ENCODE results near the gene PATJ. TPM values are rescaled to one million over a fixed set of nuclear protein-coding genes. Genes with fewer than 3 reads are reported as not detected.

PATJ gene
- total RNA-seq, 2 experiments from 2014 or later, result 13.9 to 16.0 TPM

DNA sequence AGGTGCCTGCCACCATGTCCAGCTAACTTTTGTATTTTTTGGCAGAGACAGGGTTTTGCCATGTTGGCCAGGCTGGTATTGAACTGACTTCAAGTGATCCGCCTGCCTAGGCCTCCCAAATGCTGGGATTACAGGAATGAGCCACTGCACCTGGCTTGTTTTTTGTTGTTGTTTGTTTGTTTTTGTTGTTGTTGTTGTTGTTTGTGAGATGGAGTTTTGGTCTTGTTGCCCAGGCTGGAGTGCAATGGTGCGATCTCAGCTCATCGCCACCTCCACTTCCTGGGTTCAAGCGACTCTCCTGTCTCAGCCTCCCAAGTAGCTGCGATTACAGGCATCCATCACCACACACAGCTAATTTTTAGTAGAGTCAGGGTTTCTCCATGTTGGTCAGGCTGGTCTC, 445.3 kb downstream of the PATJ start:
- Mint-ChIP-seq H3K27me3 (no peaks in the 10 kb centered on the region), H3K27ac (no peak overlapping the region), H3K4me1 (ENCODE audit: low read depth) (no peaks in the 10 kb centered on the region), H3K36me3 (no peaks in the 10 kb centered on the region), H3K9me3 (no peaks in the 10 kb centered on the region), H3K4me3 (no peak overlapping the region)
- ChIA-PET CTCF (no interaction called here), POLR2A (no interaction called here)
- no peak for DNase-seq
- intact Hi-C loops (cut with micrococcal nuclease), result no loop called here

DNA sequence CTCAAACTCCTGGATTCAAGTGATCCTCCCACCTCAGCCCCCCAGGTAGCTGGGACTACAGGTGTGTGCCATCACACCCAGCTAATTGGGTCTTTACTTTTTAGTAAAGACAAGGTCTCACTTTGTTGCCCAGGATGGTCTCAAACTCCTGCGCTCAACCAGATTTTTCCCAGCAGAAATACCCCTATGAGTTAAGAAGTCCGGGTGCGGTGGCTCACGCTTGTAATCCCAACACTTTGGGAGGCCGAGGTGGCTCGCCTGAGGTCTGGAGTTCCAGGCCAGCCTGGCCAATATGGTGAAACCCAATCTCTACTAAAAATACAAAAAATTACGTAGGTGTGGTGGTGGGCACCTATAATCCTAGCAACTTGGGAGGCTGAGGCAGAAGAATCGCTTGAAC, 445.8 kb downstream of the PATJ start:
- H3K36me3 Mint-ChIP-seq, result no peaks in the 10 kb centered on the region
- DNase-seq, result no peak
- POLR2A ChIA-PET, result no interaction called here
- no peak overlapping the region for H3K27ac Mint-ChIP-seq
- no peaks in the 10 kb centered on the region for H3K27me3 Mint-ChIP-seq
- H3K4me1 Mint-ChIP-seq (ENCODE audit: low read depth), result no peaks in the 10 kb centered on the region
- H3K4me3 Mint-ChIP-seq, result no peak overlapping the region
- H3K9me3 Mint-ChIP-seq, result no peaks in the 10 kb centered on the region
- intact Hi-C loops (cut with micrococcal nuclease), result no loop called here
- CTCF ChIA-PET, result no interaction called here

DNA sequence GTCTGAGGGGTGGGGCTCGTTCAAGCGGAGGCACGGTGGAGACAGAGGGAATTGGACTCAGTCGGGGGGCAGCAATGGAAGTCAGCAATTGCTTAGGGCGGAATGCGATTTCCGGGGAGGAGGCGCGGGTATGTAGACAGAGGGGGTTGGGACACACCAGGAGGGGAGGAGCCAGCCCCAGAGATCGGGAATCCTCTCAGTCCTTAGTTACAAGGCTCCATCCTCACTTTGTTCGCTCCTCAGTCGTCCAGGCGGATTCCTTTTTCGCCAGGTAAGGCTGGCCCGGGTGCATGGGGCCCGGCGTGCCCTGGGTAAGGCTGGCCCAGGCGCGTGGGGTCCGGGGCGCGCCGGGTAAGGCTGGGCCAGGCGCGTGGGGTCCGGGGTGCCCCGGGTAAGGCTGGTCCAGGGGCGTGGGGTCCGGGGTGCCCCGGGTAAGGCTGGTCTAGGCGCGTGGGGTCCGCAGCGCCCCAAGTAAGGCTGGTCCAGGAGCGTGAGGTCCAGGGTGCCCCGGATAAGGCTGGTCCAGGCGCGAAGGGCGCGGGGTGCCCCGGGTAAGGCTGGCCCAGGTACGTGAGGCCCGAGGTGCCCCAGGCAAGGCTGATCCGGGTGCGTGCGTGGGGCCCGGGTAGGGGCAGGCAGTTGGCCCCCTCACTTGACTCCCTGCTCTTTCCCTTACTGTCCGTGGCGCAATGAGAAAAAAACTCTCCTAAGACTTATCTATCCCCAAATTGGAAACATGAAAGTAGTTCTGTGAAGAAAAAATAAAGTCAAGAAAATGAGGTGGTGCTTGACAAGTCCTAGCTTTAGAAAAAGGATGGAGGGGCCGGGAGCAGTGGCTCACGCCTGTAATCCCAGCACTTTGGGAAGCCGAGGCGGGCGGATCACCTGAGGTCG, 452.6 kb downstream of the PATJ start, which contains the start of gene L1TD1:
TSS of gene L1TD1 (plus strand) at position 199 of the 894 bp plus-strand sequence. CDS start 11,780 bp downstream, outside the sequence.
- DNase-seq, result no peak
- Mint-ChIP-seq H3K4me3 (no peak within 1 kb of the TSS), H3K27ac (no peak within 1 kb of the TSS), H3K9me3 (no peaks in the 10 kb centered on the region), H3K36me3 (no peaks in the 10 kb centered on the region), H3K4me1 (ENCODE audit: low read depth) (peaks cover 4% of the 10 kb centered on the region), H3K27me3 (peaks cover 20% of the 10 kb centered on the region)
- intact Hi-C loops (cut with micrococcal nuclease), result no loop called here
- ChIA-PET CTCF (no interaction called here), POLR2A (no interaction called here)

DNA sequence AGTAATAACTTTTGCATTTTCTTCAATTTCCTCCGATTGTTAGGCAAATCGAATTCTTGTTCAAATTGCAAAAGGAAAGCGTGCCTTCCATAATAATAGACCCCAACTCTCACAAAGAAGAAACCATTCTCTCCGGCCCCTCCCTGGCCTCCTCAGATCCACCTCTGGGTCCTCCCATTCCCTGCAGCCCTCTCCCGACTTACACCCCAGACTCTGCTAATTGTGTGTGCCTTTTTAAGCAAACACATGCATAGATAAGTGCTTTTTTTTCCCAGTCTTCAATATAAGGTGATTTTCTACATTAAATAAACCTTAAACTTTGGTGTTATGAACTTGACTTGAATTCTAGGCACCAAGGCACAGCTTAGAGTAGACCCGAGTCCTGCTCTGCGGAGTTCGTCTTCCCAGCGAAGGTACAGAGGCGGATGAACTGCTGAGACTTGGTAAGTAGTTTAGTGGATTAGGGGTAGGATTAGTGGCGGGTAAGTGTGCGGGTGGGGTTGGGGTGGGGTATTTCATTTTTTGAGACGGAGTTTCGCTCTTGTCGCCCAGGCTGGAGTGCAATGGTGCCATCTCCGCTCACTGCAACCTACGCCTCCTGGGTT, 453.9 kb downstream of the PATJ start:
- no peak overlapping the region for H3K4me3 Mint-ChIP-seq
- ChIA-PET POLR2A (no interaction called here), CTCF (no interaction called here)

DNA sequence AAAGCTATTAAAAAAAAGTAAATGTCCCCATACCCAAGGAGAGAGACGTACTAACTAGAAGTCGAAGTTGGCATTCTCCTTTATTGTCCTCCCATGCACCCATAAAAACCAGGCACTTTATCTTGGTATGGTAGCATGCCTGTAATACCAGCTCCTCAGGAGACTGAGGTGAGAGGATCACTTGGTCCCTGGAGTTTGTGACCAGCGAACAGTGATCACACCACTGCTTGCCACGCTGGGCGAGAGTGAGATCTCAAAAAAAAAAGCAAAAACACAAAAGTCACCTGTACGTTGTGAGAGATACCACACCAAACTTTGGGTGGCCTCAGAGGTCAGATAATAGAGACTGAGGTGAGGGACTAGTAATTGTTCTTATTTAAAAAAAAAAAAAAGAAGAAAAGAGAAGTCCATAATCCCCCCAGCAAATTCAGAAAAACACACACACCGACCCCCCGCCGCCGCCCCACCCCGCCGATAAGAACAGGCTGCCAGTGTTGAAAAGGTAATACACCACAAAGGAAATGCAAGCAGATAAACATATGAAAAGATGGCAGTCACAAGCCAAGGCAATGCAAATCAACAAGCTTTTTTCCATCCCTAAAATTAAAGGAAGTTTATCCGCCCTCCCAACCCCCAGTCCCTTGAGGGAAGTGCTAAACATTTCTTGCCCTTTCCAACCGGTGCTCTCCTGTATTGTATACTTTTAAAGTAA, 455.9 kb downstream of the PATJ start:
- CTCF ChIA-PET, result no interaction called here
- H3K4me3 Mint-ChIP-seq, result no peak overlapping the region
- H3K36me3 Mint-ChIP-seq, result no peaks in the 10 kb centered on the region
- DNase-seq, result no peak
- no peak overlapping the region for H3K27ac Mint-ChIP-seq
- peaks cover 21% of the 10 kb centered on the region for H3K27me3 Mint-ChIP-seq
- intact Hi-C loops (cut with micrococcal nuclease), result no loop called here
- POLR2A ChIA-PET, result no interaction called here
- H3K4me1 Mint-ChIP-seq (ENCODE audit: low read depth), result peaks cover 4% of the 10 kb centered on the region
- H3K9me3 Mint-ChIP-seq, result no peaks in the 10 kb centered on the region

More for the DNA sequence above, 453.9 kb downstream of the PATJ start:
- DNase-seq, result no peak
- Mint-ChIP-seq H3K27me3 (peaks cover 20% of the 10 kb centered on the region), H3K36me3 (no peaks in the 10 kb centered on the region), H3K9me3 (no peaks in the 10 kb centered on the region), H3K27ac (no peak overlapping the region), H3K4me1 (ENCODE audit: low read depth) (peaks cover 4% of the 10 kb centered on the region)
- intact Hi-C loops (cut with micrococcal nuclease), result no loop called here

DNA sequence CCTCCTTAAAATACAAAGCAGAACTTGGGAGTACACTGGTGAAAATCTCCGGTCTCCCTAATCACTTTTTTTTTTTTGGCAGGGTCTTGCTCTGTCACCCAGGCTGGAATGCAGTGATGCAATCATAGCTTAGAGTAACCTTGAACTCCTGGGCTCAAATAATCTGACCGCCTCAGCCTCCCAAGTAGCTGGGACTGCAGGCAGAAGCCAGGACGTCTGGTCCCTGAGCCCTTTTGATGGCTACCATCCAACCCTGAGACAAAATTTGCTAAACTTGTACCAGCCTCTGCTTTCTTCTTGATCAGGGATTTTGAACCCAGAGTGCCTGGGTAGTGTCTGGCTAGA, 456.5 kb downstream of the PATJ start:
- CTCF ChIA-PET, result no interaction called here
- no peak overlapping the region for H3K4me3 Mint-ChIP-seq
- peaks cover 18% of the 10 kb centered on the region for H3K27me3 Mint-ChIP-seq
- intact Hi-C loops (cut with micrococcal nuclease), result no loop called here
- no peaks in the 10 kb centered on the region for H3K36me3 Mint-ChIP-seq
- POLR2A ChIA-PET, result no interaction called here
- peaks cover 4% of the 10 kb centered on the region for H3K4me1 Mint-ChIP-seq (ENCODE audit: low read depth)
- H3K9me3 Mint-ChIP-seq, result no peaks in the 10 kb centered on the region
- H3K27ac Mint-ChIP-seq, result no peak overlapping the region
- DNase-seq, result no peak

DNA sequence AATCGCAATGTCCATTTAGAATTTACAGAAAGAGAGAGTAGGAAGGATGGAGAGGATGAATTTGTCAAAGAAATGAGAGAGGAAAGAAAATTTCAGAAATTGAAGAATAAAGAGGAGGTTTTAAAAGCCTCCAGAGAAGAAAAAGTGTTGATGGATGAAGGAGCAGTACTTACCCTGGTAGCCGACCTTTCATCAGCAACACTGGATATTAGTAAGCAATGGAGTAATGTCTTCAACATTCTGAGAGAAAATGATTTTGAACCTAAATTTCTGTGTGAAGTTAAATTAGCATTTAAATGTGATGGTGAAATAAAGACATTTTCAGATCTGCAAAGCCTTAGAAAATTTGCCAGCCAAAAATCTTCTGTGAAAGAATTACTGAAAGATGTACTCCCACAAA, 464.9 kb downstream of the PATJ start:
- CTCF ChIA-PET, result no interaction called here
- no peak overlapping the region for H3K27ac Mint-ChIP-seq
- no peak overlapping the region for H3K4me3 Mint-ChIP-seq
- POLR2A ChIA-PET, result no interaction called here
- peaks cover 21% of the 10 kb centered on the region for H3K9me3 Mint-ChIP-seq
- intact Hi-C loops (cut with micrococcal nuclease), result no loop called here
- peaks cover 4% of the 10 kb centered on the region for H3K36me3 Mint-ChIP-seq
- peaks cover 3% of the 10 kb centered on the region for H3K27me3 Mint-ChIP-seq
- DNase-seq, result no peak
- H3K4me1 Mint-ChIP-seq (ENCODE audit: low read depth), result no peaks in the 10 kb centered on the region

DNA sequence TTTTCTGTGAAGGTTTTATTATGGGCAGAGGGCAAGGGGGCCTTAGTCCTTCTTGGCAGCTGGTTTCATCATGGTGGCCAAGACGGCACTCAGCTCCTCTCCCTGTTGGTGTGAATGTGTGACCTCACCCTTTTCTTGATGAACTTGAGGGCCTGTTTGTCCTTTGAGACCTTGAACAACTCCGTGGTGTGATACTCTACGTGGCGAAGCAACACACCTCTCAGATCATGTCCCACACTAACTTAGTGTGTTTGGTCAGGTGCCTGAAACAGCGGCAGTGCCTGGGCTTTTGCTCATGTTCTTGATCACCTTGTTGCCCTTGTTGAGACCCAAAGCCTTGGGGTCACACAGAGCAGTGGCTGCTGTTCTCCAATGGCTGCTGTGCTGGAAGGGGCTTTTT, 465.8 kb downstream of the PATJ start:
- peaks cover 4% of the 10 kb centered on the region for H3K36me3 Mint-ChIP-seq
- ChIA-PET CTCF (no interaction called here), POLR2A (no interaction called here)
- no peak overlapping the region for H3K4me3 Mint-ChIP-seq
- H3K27ac Mint-ChIP-seq, result no peak overlapping the region
- DNase-seq, result no peak
- peaks cover 21% of the 10 kb centered on the region for H3K9me3 Mint-ChIP-seq
- H3K27me3 Mint-ChIP-seq, result peaks cover 3% of the 10 kb centered on the region
- intact Hi-C loops (cut with micrococcal nuclease), result no loop called here
- H3K4me1 Mint-ChIP-seq (ENCODE audit: low read depth), result no peaks in the 10 kb centered on the region

DNA sequence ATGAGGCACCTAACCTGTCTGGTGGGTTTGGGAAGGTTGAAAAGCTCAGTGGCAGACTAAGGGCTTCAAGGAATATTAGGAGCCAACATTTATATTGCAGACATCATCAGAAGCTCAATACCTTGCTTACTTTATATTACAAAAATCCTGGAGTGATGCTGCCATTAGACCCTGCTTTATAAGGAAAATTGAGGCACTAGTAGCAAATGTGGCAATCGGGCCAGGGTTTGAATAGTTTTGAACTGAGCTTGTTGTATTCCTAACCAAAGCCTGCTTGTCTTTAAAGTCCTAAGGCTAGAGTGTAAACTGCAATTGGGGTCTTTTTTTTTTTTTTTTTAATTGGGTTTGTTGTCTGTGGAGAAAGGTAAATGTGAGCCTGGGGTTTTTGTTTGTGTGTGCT, 466.7 kb downstream of the PATJ start:
- intact Hi-C loops (cut with micrococcal nuclease), result no loop called here
- no peaks in the 10 kb centered on the region for H3K4me1 Mint-ChIP-seq (ENCODE audit: low read depth)
- no peak overlapping the region for H3K4me3 Mint-ChIP-seq
- DNase-seq, result no peak
- POLR2A ChIA-PET, result no interaction called here
- peaks cover 21% of the 10 kb centered on the region for H3K9me3 Mint-ChIP-seq
- CTCF ChIA-PET, result no interaction called here
- H3K36me3 Mint-ChIP-seq, result peaks cover 4% of the 10 kb centered on the region
- peaks cover 3% of the 10 kb centered on the region for H3K27me3 Mint-ChIP-seq
- no peak overlapping the region for H3K27ac Mint-ChIP-seq

DNA sequence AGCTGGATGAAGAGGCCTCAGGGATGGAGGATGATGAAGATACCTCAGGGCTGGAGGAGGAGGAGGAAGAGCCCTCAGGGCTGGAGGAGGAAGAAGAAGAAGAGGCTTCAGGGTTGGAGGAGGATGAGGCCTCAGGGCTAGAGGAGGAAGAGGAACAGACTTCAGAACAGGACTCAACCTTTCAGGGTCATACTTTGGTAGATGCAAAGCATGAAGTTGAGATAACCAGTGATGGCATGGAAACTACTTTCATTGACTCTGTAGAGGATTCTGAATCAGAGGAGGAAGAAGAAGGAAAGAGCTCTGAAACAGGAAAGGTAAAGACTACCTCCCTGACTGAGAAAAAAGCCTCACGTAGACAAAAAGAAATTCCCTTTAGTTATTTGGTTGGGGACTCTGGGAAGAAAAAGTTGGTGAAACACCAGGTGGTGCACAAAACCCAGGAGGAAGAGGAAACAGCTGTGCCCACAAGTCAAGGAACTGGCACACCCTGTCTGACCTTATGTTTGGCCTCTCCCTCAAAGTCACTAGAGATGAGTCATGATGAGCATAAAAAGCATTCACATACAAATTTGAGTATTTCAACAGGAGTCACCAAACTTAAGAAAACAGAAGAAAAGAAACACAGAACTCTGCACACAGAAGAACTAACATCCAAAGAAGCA, 467.8 kb downstream of the PATJ start:
- H3K27ac Mint-ChIP-seq, result no peak overlapping the region
- no peak overlapping the region for H3K4me3 Mint-ChIP-seq
- H3K9me3 Mint-ChIP-seq, result peaks cover 21% of the 10 kb centered on the region
- DNase-seq, result no peak
- no peaks in the 10 kb centered on the region for H3K4me1 Mint-ChIP-seq (ENCODE audit: low read depth)
- intact Hi-C loops (cut with micrococcal nuclease), result no loop called here
- ChIA-PET CTCF (no interaction called here), POLR2A (no interaction called here)
- H3K27me3 Mint-ChIP-seq, result peaks cover 3% of the 10 kb centered on the region
- H3K36me3 Mint-ChIP-seq, result peaks cover 4% of the 10 kb centered on the region

DNA sequence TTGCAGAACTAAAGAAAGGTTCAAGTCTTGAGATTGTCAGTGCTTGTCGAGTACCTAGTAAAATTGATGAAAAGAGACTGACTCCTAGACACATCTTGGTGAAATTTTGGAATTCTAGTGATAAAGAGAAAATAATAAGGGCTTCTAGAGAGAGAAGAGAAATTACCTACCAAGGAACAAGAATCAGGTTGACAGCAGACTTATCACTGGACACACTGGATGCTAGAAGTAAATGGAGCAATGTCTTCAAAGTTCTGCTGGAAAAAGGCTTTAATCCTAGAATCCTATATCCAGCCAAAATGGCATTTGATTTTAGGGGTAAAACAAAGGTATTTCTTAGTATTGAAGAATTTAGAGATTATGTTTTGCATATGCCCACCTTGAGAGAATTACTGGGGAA, 468.7 kb downstream of the PATJ start:
- peaks cover 3% of the 10 kb centered on the region for H3K27me3 Mint-ChIP-seq
- H3K36me3 Mint-ChIP-seq, result peaks cover 4% of the 10 kb centered on the region
- H3K27ac Mint-ChIP-seq, result no peak overlapping the region
- CTCF ChIA-PET, result no interaction called here
- intact Hi-C loops (cut with micrococcal nuclease), result no loop called here
- DNase-seq, result no peak
- POLR2A ChIA-PET, result no interaction called here
- H3K9me3 Mint-ChIP-seq, result peaks cover 21% of the 10 kb centered on the region
- H3K4me3 Mint-ChIP-seq, result no peak overlapping the region
- H3K4me1 Mint-ChIP-seq (ENCODE audit: low read depth), result no peaks in the 10 kb centered on the region

DNA sequence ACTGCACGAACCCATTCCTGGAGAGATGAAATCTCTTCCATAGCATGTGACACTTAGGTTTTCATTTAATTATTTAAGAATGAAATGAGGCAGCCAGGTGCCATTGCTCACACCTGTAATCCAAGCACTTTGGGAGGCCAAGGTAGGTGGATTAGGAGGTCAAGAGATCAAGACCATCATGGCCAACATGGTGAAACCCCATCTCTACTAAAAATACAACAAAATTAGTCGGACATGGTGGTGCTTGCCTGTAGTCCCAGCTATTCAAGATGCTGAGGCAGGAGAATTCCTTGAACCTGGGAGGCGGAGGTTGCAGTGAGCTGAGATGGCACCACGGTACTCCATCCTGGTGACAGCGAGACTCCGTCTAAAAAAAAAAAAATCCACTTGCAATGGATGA, 470.1 kb downstream of the PATJ start:
- H3K4me1 Mint-ChIP-seq (ENCODE audit: low read depth), result no peaks in the 10 kb centered on the region
- no peak overlapping the region for H3K27ac Mint-ChIP-seq
- intact Hi-C loops (cut with micrococcal nuclease), result no loop called here
- no peak for DNase-seq
- ChIA-PET CTCF (no interaction called here), POLR2A (no interaction called here)
- H3K9me3 Mint-ChIP-seq, result peaks cover 21% of the 10 kb centered on the region
- H3K27me3 Mint-ChIP-seq, result no peaks in the 10 kb centered on the region
- H3K4me3 Mint-ChIP-seq, result no peak overlapping the region
- peaks cover 4% of the 10 kb centered on the region for H3K36me3 Mint-ChIP-seq

Data from activated CD4-positive, alpha-beta memory T cell treated with anti-CD3 and anti-CD28 coated beads for 36 hours (primary cell).